Activated CD8-positive, alpha-beta T cell treated with anti-CD3 and anti-CD28 coated beads for 36 hours (primary cell): ENCODE results near the gene ZFR. TPM values are rescaled to one million over a fixed set of nuclear protein-coding genes. Genes with fewer than 3 reads are reported as not detected.

ENCODE experiments used
- ATAC-seq: fragments of 200-7000 bp; cut with Tn5 transposase; one replicate; pipeline ENCODE4 v1.10.0; 2021; ENCODE audit warnings: mild to moderate bottlenecking, moderate library complexity
- CTCF ChIA-PET: fragments of 350-600 bp; sonication (Branson Sonifier 250); formaldehyde crosslinking; loops from one replicate; lab custom pipeline; 2021; ENCODE audit warnings: antibody characterized with exemption; lab: Charles Lee
- POLR2A ChIA-PET: fragments of 350-600 bp; sonication (Branson Sonifier 250); formaldehyde crosslinking; loops from one replicate; lab custom pipeline; 2021; ENCODE audit warnings: antibody characterized with exemption; lab: Charles Lee
- DNase-seq: peaks from one replicate; pipeline ENCODE4 v3.0.0-alpha.2; 2020
- H3K27ac Mint-ChIP-seq: one replicate; pipeline ENCODE4 v1.8.0; 2021; ENCODE audit warnings: mild to moderate bottlenecking, mixed read lengths
- H3K27me3 Mint-ChIP-seq: one replicate; pipeline ENCODE4 v1.8.0; 2021; ENCODE audit warnings: mixed read lengths
- H3K36me3 Mint-ChIP-seq: one replicate; pipeline ENCODE4 v1.8.0; 2021; ENCODE audit warnings: low read depth, mixed read lengths
- H3K4me1 Mint-ChIP-seq: one replicate; pipeline ENCODE4 v1.8.0; 2021; ENCODE audit warnings: low read depth, mixed read lengths
- H3K4me3 Mint-ChIP-seq: one replicate; pipeline ENCODE4 v1.8.0; 2021; ENCODE audit warnings: mild to moderate bottlenecking, moderate library complexity, mixed read lengths
- H3K9me3 Mint-ChIP-seq: one replicate; pipeline ENCODE4 v1.8.0; 2021; ENCODE audit warnings: mixed read lengths
- CTCF ChIP-seq: fragments of 200-600 bp; IDR thresholded peaks from one replicate; pipeline ENCODE4 v1.8.0; 2022; ENCODE audit warnings: antibody characterized with exemption, mild to moderate bottlenecking
- intact Hi-C: fragments of 100-400 bp; cut with micrococcal nuclease; formaldehyde crosslinking; loops from one replicate; pipeline ENCODE4 v1.10.0; 2022
- total RNA-seq, 2 experiments: library from RNA; stranded (reverse); gene quantifications; one replicate each; pipeline ENCODE4 v1.2.3, GENCODE V29; 2021

ZFR gene
- total RNA-seq, 2 experiments from 2014 or later: 56.8 to 59.2 TPM

- ChIA-PET POLR2A (no interaction called here), CTCF (interaction anchor here (0.7 to 1.9 kb wide), 3 partner anchors 10 to 127 kb away, joined by 3 to 8 read pairs (median 3); no protein-coding TSS in a partner anchor)
- Mint-ChIP-seq H3K4me3 (no peak overlapping the region), H3K36me3 (no peaks in the 10 kb centered on the region), H3K9me3 (no peaks in the 10 kb centered on the region), H3K4me1 (peaks cover 13% of the 10 kb centered on the region), H3K27ac (peak overlapping the region; percentile 91), H3K27me3 (peaks cover 1% of the 10 kb centered on the region)
- TF ChIP-seq CTCF: no peak
- intact Hi-C loops: no loop called here
- DNase-seq: peak; percentile 74
- ATAC-seq: peak; percentile 99
Measured at GRCh38 chr5:32462618-32463017, 18.1 kb upstream of the ZFR start.

- ChIA-PET POLR2A (interaction anchor here (0.5 to 1.1 kb wide), 3 partner anchors 18 to 1170 kb away, joined by 3 to 4 read pairs (median 3); no protein-coding TSS in a partner anchor), CTCF (interaction anchor here (1.0 to 1.9 kb wide), 2 partner anchors 27 to 29 kb away, joined by 3 to 8 read pairs; no protein-coding TSS in a partner anchor)
- intact Hi-C loops: no loop called here
- DNase-seq (no peak), ATAC-seq (no peak)
- H3K27me3 Mint-ChIP-seq: peaks cover 1% of the 10 kb centered on the region
- peaks cover 13% of the 10 kb centered on the region for H3K4me1 Mint-ChIP-seq
- H3K36me3 Mint-ChIP-seq: no peaks in the 10 kb centered on the region
- no peak overlapping the region for H3K27ac Mint-ChIP-seq
- TF ChIP-seq CTCF: no peak
- H3K9me3 Mint-ChIP-seq: no peaks in the 10 kb centered on the region
- no peak overlapping the region for H3K4me3 Mint-ChIP-seq
Measured at GRCh38 chr5:32461441-32462120, 17.0 kb upstream of the ZFR start.

GRCh38 chr5:32460702-32461101 is 16.2 kb upstream of the ZFR start:
- H3K4me1 Mint-ChIP-seq: peaks cover 13% of the 10 kb centered on the region
- H3K4me3 Mint-ChIP-seq: no peak overlapping the region
- no peak for TF ChIP-seq CTCF
- DNase-seq (no peak), ATAC-seq (no peak)
- H3K27me3 Mint-ChIP-seq: peaks cover 1% of the 10 kb centered on the region
- POLR2A ChIA-PET: interaction anchor here (0.6 to 1.1 kb wide), 2 partner anchors 18 to 1171 kb away, joined by 3 read pairs; no protein-coding TSS in a partner anchor
- CTCF ChIA-PET: interaction anchor here (1.0 kb wide), 1 partner anchor 30 kb away, joined by 3 read pairs; no protein-coding TSS in a partner anchor
- H3K27ac Mint-ChIP-seq: peak overlapping the region; percentile 10
- intact Hi-C loops: no loop called here
- no peaks in the 10 kb centered on the region for H3K9me3 Mint-ChIP-seq
- no peaks in the 10 kb centered on the region for H3K36me3 Mint-ChIP-seq

- peaks cover 13% of the 10 kb centered on the region for H3K4me1 Mint-ChIP-seq
- DNase-seq (no peak), ATAC-seq (no peak)
- H3K4me3 Mint-ChIP-seq: no peak overlapping the region
- CTCF ChIA-PET: interaction anchor here (1.2 to 3.3 kb wide), 4 partner anchors 31 to 154 kb away, joined by 3 to 13 read pairs (median 4); no protein-coding TSS in a partner anchor
- H3K9me3 Mint-ChIP-seq: no peaks in the 10 kb centered on the region
- TF ChIP-seq CTCF: no peak
- H3K27me3 Mint-ChIP-seq: no peaks in the 10 kb centered on the region
- POLR2A ChIA-PET: interaction anchor here (0.6 kb wide), 1 partner anchor 127 kb away, joined by 3 read pairs; no protein-coding TSS in a partner anchor
- no peaks in the 10 kb centered on the region for H3K36me3 Mint-ChIP-seq
- H3K27ac Mint-ChIP-seq: no peak overlapping the region
- intact Hi-C loops: no loop called here
Measured at GRCh38 chr5:32458880-32459495, 14.4 kb upstream of the ZFR start.
